Choroid plexus epithelial cell (primary cell): ENCODE results near the gene LRRC8E.
A peak's percentile ranks its signal among the peaks of the same experiment; 100 is the strongest.

Experiments used
- DNase-seq: peaks from one replicate; pipeline ENCODE4 v3.0.0-alpha.2; 2010; ENCODE audit warnings: low read depth
- H3K4me3 ChIP-seq: 2 replicates; pipeline ENCODE4 v1.5.1; 2011; ENCODE audit warnings: low read depth, mild to moderate bottlenecking, control low read depth, low read length, moderate library complexity
- TF ChIP-seq, protein P1 (sequence below): conservative IDR thresholded peaks from 2 replicates; pipeline ENCODE4 v1.5.1; 2011; ENCODE audit warnings: low read depth, mild to moderate bottlenecking, control low read depth, inconsistent platforms, low read length, moderate library complexity

LRRC8E gene

DNA sequence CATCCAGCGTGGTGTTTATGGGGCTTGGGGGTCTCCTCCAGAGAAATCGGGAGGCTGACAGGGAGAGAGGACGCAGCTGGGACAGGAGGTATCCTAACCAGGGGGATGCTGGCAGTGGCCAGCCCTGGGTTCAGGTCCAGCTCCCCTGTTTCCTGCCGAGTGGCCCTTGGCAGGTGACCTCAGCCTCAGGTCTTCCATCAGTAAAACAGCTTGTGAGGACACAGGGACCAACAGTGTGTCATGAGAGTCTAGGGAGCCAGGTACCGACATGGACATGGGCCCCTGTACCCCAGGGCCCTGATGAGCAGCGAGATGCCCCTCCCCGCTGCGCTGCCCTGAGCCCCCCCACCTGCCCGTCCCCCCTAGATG, 38.7 kb upstream of the LRRC8E start:
- TF ChIP-seq, protein P1, sequence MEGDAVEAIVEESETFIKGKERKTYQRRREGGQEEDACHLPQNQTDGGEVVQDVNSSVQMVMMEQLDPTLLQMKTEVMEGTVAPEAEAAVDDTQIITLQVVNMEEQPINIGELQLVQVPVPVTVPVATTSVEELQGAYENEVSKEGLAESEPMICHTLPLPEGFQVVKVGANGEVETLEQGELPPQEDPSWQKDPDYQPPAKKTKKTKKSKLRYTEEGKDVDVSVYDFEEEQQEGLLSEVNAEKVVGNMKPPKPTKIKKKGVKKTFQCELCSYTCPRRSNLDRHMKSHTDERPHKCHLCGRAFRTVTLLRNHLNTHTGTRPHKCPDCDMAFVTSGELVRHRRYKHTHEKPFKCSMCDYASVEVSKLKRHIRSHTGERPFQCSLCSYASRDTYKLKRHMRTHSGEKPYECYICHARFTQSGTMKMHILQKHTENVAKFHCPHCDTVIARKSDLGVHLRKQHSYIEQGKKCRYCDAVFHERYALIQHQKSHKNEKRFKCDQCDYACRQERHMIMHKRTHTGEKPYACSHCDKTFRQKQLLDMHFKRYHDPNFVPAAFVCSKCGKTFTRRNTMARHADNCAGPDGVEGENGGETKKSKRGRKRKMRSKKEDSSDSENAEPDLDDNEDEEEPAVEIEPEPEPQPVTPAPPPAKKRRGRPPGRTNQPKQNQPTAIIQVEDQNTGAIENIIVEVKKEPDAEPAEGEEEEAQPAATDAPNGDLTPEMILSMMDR = no peak
- no peak for DNase-seq
- H3K4me3 ChIP-seq = no peak overlapping the region

DNA sequence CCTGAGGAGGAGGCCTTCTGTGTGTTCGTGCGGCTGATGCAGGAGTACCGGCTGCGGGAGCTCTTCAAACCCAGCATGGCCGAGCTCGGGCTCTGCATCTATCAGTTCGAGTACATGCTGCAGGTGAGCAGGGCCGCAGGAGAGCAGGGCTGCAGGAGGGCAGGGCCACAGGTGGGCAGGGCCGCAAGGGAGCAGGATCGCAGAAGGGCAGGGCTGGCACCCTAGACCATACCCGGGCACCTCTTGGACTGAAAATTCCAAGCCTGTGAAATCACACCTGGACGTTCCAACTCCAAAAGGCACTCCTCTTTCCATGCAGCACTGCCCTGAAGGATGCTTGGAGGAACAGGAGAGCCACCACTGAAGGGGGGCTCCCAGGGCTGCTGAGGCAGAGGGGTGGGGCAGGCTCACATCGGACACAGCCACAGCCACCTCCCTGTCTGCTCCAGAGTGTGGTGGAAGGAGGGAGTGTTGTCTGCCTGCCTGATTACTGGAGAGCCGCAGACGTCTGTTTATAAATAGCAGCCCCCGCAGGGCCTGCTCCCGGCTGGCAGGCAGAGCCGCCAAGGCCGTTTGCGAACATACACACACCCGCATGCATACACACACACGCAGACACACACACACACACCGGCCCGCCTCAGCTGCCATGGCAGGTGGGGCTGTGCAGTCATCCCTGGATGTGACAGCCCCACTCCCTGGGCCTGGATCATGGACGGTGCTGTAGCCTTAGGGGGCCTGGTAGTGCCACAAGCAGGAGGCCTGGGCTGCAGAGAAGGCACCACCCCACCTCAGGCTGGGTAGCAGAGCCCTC, 38.1 kb upstream of the LRRC8E start:
- TF ChIP-seq, protein P1 = no peak
- no peak overlapping the region for H3K4me3 ChIP-seq
- no peak for DNase-seq

DNA sequence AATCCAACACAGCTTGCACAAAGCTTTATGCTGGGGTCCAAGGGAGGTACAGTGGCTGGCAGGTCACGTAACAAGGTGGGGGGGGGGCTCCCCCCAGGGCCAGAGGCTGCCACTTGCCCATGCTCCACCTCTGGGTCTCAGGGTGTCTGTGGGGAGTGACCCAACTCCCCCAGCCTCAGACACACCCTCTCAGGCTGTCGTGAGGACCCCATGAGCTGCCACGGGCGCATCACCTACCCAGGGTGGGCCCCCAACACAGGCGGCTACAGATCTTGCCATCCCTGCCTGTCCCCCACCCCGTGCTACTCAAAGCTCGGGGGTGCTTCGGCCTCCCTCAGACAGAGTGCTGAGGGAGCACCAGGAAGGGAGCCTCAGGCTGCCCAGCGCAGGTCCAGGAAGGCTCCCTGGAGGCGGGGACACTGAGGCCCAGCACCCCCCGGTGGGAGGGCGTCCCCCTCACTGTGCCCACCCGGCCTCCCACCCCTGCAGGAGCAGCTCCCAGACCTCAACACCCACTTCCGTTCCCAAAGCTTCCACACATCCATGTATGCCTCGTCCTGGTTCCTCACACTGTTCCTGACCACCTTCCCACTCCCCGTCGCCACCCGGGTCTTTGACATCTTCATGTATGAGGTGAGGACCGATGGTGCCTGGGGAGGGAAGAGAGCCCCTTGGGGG, 37.2 kb upstream of the LRRC8E start:
- no peak overlapping the region for H3K4me3 ChIP-seq
- TF ChIP-seq, protein P1 = no peak
- DNase-seq = no peak

DNA sequence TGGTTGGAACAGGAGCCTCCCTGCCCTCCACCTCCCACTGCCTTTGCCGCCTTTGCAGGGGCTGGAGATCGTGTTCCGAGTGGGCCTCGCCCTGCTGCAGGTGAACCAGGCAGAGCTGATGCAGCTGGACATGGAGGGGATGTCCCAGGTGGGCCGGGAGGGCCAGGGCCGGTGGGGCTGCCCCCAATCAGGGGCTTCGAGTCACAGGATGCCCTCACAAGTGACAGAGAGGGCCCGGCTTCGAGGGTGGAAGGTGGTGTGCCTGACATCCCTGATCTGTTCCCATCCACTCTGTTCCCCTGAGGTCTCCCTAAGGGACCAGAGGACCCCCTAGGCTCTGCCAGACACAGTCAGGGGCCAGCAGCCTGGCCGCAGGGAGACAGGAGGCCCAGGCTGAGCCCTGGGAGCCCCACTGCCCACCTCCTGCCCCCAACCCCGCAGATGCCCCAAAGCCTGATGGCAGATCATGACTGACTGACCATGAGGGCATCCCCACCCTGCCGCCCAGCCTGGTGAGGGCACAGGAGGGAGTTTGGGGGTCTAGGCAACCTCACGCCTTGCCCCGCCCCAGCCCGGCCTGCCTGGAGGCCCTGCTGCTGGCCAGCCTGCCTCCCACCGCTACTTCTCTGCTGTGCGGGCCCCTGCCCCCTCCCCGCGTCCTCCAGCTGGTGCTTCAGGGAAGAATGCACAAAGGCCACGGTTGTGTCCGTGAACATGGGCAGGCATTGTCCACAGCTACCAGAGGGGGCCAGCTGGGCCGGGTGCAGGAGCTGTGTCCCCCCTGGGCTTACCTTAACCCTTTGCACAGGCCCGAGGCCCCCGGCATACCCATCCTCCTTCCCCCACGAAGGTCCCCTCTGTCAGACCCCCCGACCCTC, 36.4 kb upstream of the LRRC8E start:
- TF ChIP-seq, protein P1 = no peak
- no peak for DNase-seq
- H3K4me3 ChIP-seq = no peak overlapping the region

DNA sequence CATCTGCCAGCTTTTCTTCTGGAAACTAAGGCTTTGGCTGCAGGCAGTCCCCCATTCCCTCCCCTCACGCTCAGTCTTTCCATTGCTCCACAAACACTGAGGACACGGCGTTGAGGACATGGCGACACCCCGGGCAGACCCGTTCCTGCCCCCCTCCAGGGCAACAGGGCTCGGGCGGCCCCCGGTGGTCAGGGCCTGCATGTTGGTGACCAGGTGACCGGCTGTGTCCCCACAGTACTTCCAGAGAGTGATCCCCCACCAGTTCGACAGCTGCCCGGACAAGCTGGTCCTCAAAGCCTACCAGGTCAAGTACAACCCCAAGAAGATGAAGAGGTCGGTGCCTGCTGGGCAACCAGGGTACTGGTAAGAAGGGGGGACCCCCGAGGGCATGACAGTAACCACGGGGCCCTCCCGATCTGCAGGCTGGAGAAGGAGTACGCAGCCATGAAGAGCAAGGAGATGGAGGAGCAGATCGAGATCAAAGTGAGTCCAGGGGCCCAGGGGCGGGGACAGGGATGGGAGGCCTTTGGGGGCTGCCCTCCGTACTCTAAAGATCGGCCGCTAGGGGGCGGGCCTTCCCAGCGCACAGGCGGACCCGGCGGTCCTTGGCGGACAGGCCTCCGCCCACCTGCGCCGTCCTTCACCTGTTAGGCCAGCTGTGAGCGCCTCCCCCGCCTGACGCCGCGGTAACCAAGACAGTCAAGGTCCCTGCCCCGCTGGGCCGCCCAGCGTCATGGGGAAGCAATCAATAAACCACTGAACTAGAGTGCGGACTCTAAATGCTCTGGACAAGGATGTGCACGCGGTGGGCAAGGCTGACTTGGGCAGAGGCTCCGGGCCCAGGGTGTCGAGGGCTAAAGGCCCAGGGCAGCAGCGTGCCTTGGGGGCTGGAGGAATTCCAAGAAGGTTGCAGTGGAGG, 35.2 kb upstream of the LRRC8E start:
- no peak overlapping the region for H3K4me3 ChIP-seq
- TF ChIP-seq, protein P1 = peak; percentile 78
- peak; percentile 65 for DNase-seq

DNA sequence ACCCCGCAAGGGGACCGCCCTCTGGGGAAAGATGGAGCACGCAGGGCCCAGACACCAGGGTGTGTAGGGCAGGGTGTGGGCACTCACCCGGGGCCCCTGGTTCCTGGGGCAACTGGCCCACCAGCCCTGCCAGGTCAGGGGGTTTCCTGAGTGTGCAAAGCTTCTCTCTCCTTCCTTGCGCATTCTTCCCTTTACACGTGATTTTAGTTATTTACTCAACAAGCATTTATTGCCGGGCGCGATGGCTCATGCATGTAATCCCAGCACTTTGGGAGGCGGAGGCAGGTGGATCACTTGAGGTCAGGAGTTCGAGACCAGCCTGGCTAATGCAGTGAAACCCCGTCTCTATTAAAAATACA, 34.6 kb upstream of the LRRC8E start:
- TF ChIP-seq, protein P1 = no peak
- H3K4me3 ChIP-seq = no peak overlapping the region
- DNase-seq = no peak
